ENCODE data around the gene TUG1.

TUG1 gene

DNA sequence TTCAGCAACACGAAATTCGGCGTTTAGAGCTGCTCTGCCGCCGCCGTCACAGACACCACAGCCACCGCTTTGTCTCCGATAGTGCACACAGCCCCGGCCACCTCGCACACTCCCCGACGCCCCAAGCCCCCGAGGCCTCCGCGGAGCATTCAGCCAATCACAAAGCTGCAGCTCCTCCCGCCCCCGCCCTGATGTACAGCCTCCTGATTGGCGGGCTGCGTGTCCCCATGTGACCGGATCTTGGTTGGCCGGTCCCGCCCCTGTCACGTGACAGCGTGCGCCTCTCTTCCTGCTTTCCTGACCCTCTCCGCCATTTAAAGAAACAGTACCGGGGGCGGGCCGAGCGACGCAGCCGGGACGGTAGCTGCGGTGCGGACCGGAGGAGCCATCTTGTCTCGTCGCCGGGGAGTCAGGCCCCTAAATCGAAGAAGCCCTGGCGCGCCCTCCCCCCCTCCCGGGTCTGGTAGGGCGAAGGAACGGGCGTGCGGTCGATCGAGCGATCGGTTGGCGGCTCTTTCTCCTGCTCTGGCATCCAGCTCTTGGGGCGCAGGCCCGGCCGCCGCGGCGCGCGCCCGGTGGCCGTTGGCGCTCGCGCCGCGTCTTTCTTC lies at the start of gene TUG1:
TUG1 (plus strand) TSS at position 342 of the 608 bp plus-strand sequence.
- Histone ChIP-seq H2AFZ (ENCODE audit: low read length, unreplicated experiment) (peak within 1 kb of the TSS; percentile 29), H3K36me3 (ENCODE audit: insufficient read depth, low read length) (peaks cover 39% of the 10 kb centered on the region), H3K4me1 (ENCODE audit: control insufficient read depth, insufficient read depth, low read length, unreplicated experiment) (peaks cover 16% of the 10 kb centered on the region), H3K27me3 (ENCODE audit: insufficient read depth, low read length) (no peaks in the 10 kb centered on the region), H3K27ac (ENCODE audit: low read depth, low read length) (peak within 1 kb of the TSS; percentile 85), H3K79me2 (ENCODE audit: control insufficient read depth, insufficient read depth, low read length, unreplicated experiment) (peaks cover 76% of the 10 kb centered on the region), H3K4me3 (ENCODE audit: low read depth, low read length) (peak within 1 kb of the TSS; percentile 94)

DNA sequence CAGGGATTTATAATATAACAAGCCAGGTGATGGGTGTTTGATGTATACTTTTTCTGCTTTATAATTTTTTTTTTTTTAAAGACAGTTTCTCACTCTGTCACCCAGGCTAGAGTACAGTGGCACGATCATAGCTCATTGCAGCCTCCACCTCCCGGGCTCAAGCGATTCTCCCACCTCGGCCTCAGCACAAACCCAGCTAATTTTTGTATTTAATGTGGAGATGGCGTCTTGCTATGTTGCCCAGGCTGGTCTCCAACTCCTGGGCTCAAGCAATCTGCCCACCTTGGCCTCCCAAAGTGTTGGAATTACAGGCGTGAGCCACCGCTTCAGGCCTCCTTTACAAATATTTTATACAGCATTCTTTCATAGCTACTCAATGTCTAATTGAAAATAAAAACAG lies 49.1 kb upstream of the TUG1 start:
- no peaks in the 10 kb centered on the region for H3K4me1 ChIP-seq (ENCODE audit: control insufficient read depth, insufficient read depth, low read length, unreplicated experiment)
- H3K27me3 ChIP-seq (ENCODE audit: insufficient read depth, low read length): no peaks in the 10 kb centered on the region
- no peak overlapping the region for H3K4me3 ChIP-seq (ENCODE audit: low read depth, low read length)
- no peak overlapping the region for H2AFZ ChIP-seq (ENCODE audit: low read length, unreplicated experiment)
- no peak overlapping the region for H3K27ac ChIP-seq (ENCODE audit: low read depth, low read length)
- H3K79me2 ChIP-seq (ENCODE audit: control insufficient read depth, insufficient read depth, low read length, unreplicated experiment): no peaks in the 10 kb centered on the region
- no peaks in the 10 kb centered on the region for H3K36me3 ChIP-seq (ENCODE audit: insufficient read depth, low read length)

DNA sequence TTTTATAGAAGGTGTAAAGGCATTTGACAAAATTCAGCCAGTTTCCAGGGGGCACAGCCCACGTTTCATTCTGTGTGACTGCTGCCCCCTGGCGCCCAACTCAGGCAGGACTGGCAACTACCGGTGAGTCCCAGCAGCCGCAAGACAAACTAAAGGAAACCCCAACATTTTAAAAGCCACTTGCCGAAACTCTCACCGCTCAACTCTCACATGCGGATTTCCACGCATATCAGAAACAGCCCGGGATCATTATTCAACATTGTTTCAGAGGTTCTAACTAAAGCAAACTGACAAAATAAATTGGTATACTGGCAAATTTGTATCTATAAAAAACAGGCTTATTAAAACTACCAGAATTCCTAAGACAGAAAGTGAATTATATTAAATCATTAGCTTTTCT lies 48.7 kb upstream of the TUG1 start:
- Histone ChIP-seq H3K27me3 (ENCODE audit: insufficient read depth, low read length) (no peaks in the 10 kb centered on the region), H3K4me1 (ENCODE audit: control insufficient read depth, insufficient read depth, low read length, unreplicated experiment) (no peaks in the 10 kb centered on the region), H3K79me2 (ENCODE audit: control insufficient read depth, insufficient read depth, low read length, unreplicated experiment) (no peaks in the 10 kb centered on the region), H3K27ac (ENCODE audit: low read depth, low read length) (no peak overlapping the region), H3K36me3 (ENCODE audit: insufficient read depth, low read length) (no peaks in the 10 kb centered on the region), H3K4me3 (ENCODE audit: low read depth, low read length) (peak overlapping the region; percentile 71), H2AFZ (ENCODE audit: low read length, unreplicated experiment) (peak overlapping the region; percentile 68)

DNA sequence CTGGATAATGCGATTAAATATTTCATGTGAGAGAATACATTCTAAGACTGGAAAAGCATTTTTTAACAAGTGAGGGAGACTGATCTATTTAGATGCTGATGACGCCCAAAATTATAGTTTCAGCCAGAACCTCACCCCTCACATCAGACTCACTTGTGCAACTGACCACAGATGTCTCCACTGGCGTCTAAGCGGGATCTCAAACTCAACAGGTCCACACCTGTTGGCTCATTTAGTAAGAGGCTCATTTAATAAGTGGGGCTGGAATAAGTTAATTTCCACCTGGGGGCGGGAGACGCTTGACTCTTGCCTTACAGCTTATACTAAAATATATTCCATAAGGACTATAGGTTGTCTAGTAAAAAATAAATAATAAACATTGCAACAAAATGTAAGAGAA lies 48.0 kb upstream of the TUG1 start:
- Histone ChIP-seq H3K27me3 (ENCODE audit: insufficient read depth, low read length) (no peaks in the 10 kb centered on the region), H3K36me3 (ENCODE audit: insufficient read depth, low read length) (no peaks in the 10 kb centered on the region), H3K79me2 (ENCODE audit: control insufficient read depth, insufficient read depth, low read length, unreplicated experiment) (no peaks in the 10 kb centered on the region), H2AFZ (ENCODE audit: low read length, unreplicated experiment) (peak overlapping the region; percentile 68), H3K27ac (ENCODE audit: low read depth, low read length) (no peak overlapping the region), H3K4me3 (ENCODE audit: low read depth, low read length) (peak overlapping the region; percentile 71), H3K4me1 (ENCODE audit: control insufficient read depth, insufficient read depth, low read length, unreplicated experiment) (no peaks in the 10 kb centered on the region)

DNA sequence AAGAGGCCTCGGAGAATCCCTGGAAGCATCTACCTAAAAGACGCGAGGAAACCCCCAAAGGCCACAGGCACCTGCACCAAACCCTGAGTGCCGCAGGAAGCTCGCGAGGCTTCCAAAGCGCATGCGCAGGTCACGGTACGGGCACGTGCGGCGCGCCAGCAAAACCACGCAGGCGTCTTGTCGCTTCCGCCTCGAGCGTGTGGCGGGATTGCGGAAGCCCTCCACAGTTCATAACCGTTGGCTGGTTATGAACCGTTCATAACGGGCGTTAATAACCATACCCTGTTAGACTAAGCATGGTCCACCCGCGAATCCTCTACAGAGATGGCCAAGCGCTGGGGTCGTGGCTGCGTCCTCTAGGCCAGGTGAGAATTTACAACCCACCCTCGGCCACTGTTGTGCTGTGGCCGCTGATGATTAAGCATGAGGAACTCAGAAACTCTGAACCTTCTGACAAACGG lies 46.9 kb upstream of the TUG1 start:
- Histone ChIP-seq H2AFZ (ENCODE audit: low read length, unreplicated experiment) (peak overlapping the region; percentile 60), H3K4me1 (ENCODE audit: control insufficient read depth, insufficient read depth, low read length, unreplicated experiment) (no peaks in the 10 kb centered on the region), H3K36me3 (ENCODE audit: insufficient read depth, low read length) (no peaks in the 10 kb centered on the region), H3K27me3 (ENCODE audit: insufficient read depth, low read length) (no peaks in the 10 kb centered on the region), H3K27ac (ENCODE audit: low read depth, low read length) (no peak overlapping the region), H3K79me2 (ENCODE audit: control insufficient read depth, insufficient read depth, low read length, unreplicated experiment) (no peaks in the 10 kb centered on the region), H3K4me3 (ENCODE audit: low read depth, low read length) (peak overlapping the region; percentile 71)

DNA sequence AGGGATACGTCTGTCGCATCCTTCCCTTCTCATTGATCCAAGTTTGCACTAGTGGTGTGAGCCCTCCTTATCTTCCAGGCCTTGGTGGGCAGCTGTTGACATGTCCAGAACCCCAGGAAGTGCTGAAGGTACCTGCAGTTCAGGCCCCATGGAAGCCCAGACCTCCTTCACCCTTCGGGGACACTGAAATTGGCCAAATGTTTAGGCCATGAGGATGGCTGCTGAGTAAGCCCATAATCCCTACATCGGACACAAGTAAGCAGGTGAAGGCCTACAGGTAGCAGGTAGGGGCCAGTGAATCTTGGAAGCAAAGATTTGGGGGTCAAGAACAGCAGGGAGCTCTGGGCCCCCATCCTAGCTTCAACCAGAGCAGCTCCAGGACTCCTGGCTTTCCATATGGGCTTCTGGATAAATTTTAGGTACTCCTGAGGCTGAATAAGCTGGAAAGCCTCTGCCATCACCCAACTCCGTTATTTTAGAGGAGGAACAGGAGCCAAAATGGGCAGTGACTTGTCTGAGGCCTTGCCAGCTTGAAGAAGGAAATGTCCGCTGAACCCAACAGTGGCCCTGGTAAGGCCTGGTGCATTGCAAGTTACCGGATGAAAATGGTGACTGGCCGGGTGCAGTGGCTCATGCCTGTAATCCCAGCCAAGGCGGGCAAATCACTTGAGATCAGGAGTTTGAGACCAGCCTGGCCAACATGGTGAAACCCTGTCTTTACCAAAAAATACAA lies 45.7 kb upstream of the TUG1 start:
- Histone ChIP-seq H3K36me3 (ENCODE audit: insufficient read depth, low read length) (no peaks in the 10 kb centered on the region), H3K4me3 (ENCODE audit: low read depth, low read length) (no peak overlapping the region), H3K79me2 (ENCODE audit: control insufficient read depth, insufficient read depth, low read length, unreplicated experiment) (no peaks in the 10 kb centered on the region), H3K27me3 (ENCODE audit: insufficient read depth, low read length) (no peaks in the 10 kb centered on the region), H2AFZ (ENCODE audit: low read length, unreplicated experiment) (no peak overlapping the region), H3K27ac (ENCODE audit: low read depth, low read length) (no peak overlapping the region), H3K4me1 (ENCODE audit: control insufficient read depth, insufficient read depth, low read length, unreplicated experiment) (no peaks in the 10 kb centered on the region)

DNA sequence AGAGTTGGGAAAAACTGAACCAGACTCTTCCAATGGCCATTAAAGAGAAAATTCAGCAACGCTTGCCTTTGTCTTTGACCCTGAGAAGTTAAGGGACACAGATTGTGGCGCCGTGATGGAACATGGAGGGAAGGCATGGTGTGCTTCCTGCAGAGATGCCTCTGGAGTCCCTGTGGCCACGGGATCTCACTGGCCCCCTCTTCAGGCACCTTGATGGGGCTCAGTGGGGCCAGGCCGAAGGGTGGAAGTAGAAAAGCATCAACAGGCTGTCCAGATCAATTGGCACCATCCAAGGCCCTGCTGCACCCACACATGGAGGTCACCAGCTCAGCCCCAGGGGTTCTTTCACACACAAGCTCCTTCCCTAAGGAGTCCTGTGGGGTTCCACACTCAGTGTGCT lies 43.4 kb upstream of the TUG1 start:
- Histone ChIP-seq H3K4me3 (ENCODE audit: low read depth, low read length) (no peak overlapping the region), H3K27ac (ENCODE audit: low read depth, low read length) (no peak overlapping the region), H3K36me3 (ENCODE audit: insufficient read depth, low read length) (0 out of 2 replicates have a peak, but pooled peaks cover 3% of the 10 kb centered on the region), H2AFZ (ENCODE audit: low read length, unreplicated experiment) (no peak overlapping the region), H3K79me2 (ENCODE audit: control insufficient read depth, insufficient read depth, low read length, unreplicated experiment) (no peaks in the 10 kb centered on the region), H3K27me3 (ENCODE audit: insufficient read depth, low read length) (no peaks in the 10 kb centered on the region), H3K4me1 (ENCODE audit: control insufficient read depth, insufficient read depth, low read length, unreplicated experiment) (no peaks in the 10 kb centered on the region)

DNA sequence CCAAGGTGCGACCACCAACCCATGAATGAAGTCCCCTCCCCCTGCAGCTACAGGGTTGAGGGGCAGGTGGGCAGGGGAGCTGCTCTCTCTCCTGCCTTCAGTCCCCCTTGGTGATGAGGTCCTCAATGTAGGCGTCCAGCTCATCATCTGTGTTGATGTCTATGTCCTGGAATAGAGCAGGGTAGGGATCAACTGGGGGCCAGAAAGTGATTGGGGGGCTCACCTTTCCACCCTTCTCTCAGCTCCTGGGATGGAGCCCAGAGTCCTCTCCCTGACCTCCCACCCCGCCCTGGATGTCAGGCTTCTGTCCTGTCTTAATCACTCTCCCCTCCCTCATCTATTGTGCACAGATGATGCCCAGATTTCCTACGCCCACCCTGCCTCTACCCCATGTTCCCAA lies 42.4 kb upstream of the TUG1 start:
- H3K27ac ChIP-seq (ENCODE audit: low read depth, low read length): no peak overlapping the region
- H3K79me2 ChIP-seq (ENCODE audit: control insufficient read depth, insufficient read depth, low read length, unreplicated experiment): no peaks in the 10 kb centered on the region
- no peaks in the 10 kb centered on the region for H3K27me3 ChIP-seq (ENCODE audit: insufficient read depth, low read length)
- no peak overlapping the region for H2AFZ ChIP-seq (ENCODE audit: low read length, unreplicated experiment)
- no peaks in the 10 kb centered on the region for H3K4me1 ChIP-seq (ENCODE audit: control insufficient read depth, insufficient read depth, low read length, unreplicated experiment)
- 0 out of 2 replicates have a peak, but pooled peaks cover 3% of the 10 kb centered on the region for H3K36me3 ChIP-seq (ENCODE audit: insufficient read depth, low read length)
- H3K4me3 ChIP-seq (ENCODE audit: low read depth, low read length): no peak overlapping the region

DNA sequence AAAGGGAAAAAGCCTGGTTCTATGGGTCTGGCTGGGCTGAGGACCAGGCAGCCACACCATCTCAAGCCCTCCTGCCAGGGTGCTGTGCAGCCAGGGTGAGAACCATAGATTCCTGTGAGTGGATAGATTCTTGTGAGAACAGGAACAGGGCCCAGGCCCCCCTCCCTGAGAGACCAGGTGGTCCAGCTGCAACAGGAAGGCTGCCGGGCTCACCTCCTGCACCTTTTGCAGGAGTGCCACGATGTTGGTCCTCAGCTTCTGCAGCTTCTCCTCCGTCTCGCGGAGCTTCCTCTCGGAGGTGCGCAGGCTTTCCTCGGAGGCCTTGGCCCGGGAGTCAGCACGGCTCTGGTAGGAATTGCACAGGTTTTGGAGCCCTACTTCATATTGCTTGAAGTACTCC lies 41.3 kb upstream of the TUG1 start:
- 0 out of 2 replicates have a peak, but pooled peaks cover 3% of the 10 kb centered on the region for H3K36me3 ChIP-seq (ENCODE audit: insufficient read depth, low read length)
- H3K4me1 ChIP-seq (ENCODE audit: control insufficient read depth, insufficient read depth, low read length, unreplicated experiment): no peaks in the 10 kb centered on the region
- H2AFZ ChIP-seq (ENCODE audit: low read length, unreplicated experiment): no peak overlapping the region
- H3K79me2 ChIP-seq (ENCODE audit: control insufficient read depth, insufficient read depth, low read length, unreplicated experiment): no peaks in the 10 kb centered on the region
- no peak overlapping the region for H3K4me3 ChIP-seq (ENCODE audit: low read depth, low read length)
- H3K27me3 ChIP-seq (ENCODE audit: insufficient read depth, low read length): no peaks in the 10 kb centered on the region
- no peak overlapping the region for H3K27ac ChIP-seq (ENCODE audit: low read depth, low read length)

DNA sequence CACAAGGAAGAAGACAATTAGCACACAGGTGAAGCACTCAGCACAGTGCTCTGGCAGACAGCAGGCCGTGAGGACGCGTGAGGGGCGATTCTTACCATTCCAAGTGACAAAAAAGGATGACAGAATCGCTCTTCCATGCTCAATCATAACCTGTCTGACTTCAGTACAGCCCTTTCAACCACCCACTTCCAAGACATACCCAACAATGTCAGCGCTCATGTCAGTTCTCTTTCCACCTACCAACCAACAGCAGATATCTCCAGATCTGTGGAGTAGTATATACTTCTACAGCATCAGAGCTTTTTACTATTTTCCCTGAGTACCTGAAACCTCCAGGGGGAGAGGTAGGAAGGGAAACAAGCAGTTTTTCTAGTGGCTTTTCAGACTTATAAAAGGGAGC lies 40.7 kb upstream of the TUG1 start:
- Histone ChIP-seq H3K36me3 (ENCODE audit: insufficient read depth, low read length) (0 out of 2 replicates have a peak, but pooled peaks cover 3% of the 10 kb centered on the region), H3K27me3 (ENCODE audit: insufficient read depth, low read length) (no peaks in the 10 kb centered on the region), H2AFZ (ENCODE audit: low read length, unreplicated experiment) (no peak overlapping the region), H3K4me1 (ENCODE audit: control insufficient read depth, insufficient read depth, low read length, unreplicated experiment) (no peaks in the 10 kb centered on the region), H3K79me2 (ENCODE audit: control insufficient read depth, insufficient read depth, low read length, unreplicated experiment) (no peaks in the 10 kb centered on the region), H3K4me3 (ENCODE audit: low read depth, low read length) (no peak overlapping the region), H3K27ac (ENCODE audit: low read depth, low read length) (no peak overlapping the region)

DNA sequence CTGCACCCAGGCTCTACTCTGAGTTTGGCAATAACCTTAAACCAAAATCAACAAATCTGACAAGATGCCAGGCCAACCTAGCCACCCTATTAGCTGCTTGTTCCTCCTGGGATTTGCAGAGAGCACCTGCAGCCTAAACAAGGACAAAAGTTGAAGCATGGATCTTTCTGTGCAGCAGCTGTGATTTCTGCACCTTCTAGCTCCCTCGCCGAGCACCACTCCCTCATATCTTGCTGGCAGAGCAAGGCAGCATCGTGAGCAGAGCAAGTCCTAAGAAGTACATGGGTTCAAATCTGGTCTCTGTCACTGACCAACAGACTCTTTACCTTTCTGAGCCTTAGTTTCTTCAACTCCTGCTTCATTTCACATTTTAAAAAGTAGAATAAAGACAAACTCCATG lies 38.8 kb upstream of the TUG1 start:
- H3K27me3 ChIP-seq (ENCODE audit: insufficient read depth, low read length): no peaks in the 10 kb centered on the region
- no peak overlapping the region for H3K27ac ChIP-seq (ENCODE audit: low read depth, low read length)
- no peaks in the 10 kb centered on the region for H3K4me1 ChIP-seq (ENCODE audit: control insufficient read depth, insufficient read depth, low read length, unreplicated experiment)
- 0 out of 2 replicates have a peak, but pooled peaks cover 3% of the 10 kb centered on the region for H3K36me3 ChIP-seq (ENCODE audit: insufficient read depth, low read length)
- H3K4me3 ChIP-seq (ENCODE audit: low read depth, low read length): no peak overlapping the region
- no peak overlapping the region for H2AFZ ChIP-seq (ENCODE audit: low read length, unreplicated experiment)
- H3K79me2 ChIP-seq (ENCODE audit: control insufficient read depth, insufficient read depth, low read length, unreplicated experiment): no peaks in the 10 kb centered on the region
